Measurements from ENCODE around the gene LCE5A. TPM values are rescaled to one million over a fixed set of nuclear protein-coding genes. Genes with fewer than 3 reads are reported as not detected.

LCE5A gene
- total and polyA plus RNA-seq, 9 of the 15 experiments (the other 6 are each of a cell fraction or from before 2014, with no cell fraction given) = not detected

DNA sequence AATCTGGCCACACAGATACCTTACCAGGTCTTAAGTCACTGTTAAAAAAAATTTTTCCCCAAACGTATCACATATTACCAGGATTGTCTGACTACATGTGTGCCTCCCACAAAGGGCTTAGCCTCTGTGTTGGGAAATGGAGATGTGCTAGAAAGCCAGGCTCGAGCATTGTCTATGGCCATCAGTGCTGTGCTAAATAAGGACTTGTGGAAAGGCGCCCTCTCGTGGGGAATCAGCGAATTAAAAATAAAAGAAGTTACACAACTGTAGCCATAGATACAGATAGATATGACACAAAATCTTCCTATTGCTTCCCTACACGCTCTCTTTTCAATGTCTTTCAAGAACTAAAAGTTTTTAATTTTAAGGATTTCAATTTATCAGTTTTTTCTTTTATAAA lies 49.1 kb upstream of the LCE5A start:
- no peak overlapping the region for H3K4me2 ChIP-seq (ENCODE audit: insufficient read depth, low read length)
- ChIA-PET CTCF (ENCODE audit: low intra/inter-chr PET ratio) (interaction anchor here (0.7 to 1.3 kb wide), 2 partner anchors 8 to 271 kb away, joined by 3 to 4 read pairs; no protein-coding TSS in a partner anchor), POLR2A (no interaction called here)
- no peaks in the 10 kb centered on the region for H3K36me3 ChIP-seq (ENCODE audit: control insufficient read depth, insufficient read depth, low read length)
- FAIRE-seq = peak; percentile 64
- in situ Hi-C loops (cut with MboI) (no loop called here), intact Hi-C loops (cut with micrococcal nuclease) (loop anchor here (2.0 kb wide), 1 partner anchor 409 kb away; no protein-coding TSS in a partner anchor)
- no peak overlapping the region for H3K9ac ChIP-seq (ENCODE audit: insufficient read depth in 1 of 2, low read depth in 2 of 2, low read length in 2 of 2)
- H3K4me3 ChIP-seq = no peak overlapping the region
- ATAC-seq = peak; percentile 90
- no peaks in the 10 kb centered on the region for H4K20me1 ChIP-seq (replicated peaks; ENCODE audit: control insufficient read depth, insufficient read depth, low read length)
- H2AFZ ChIP-seq (ENCODE audit: low read depth, low read length) = no peak overlapping the region
- no peaks in the 10 kb centered on the region for H3K27me3 ChIP-seq (ENCODE audit: control insufficient read depth in 2 of 2, insufficient read depth in 2 of 2, low read length in 2 of 2)
- H3K9me3 ChIP-seq (replicated peaks; ENCODE audit: control insufficient read depth, insufficient read depth, low read depth, low read length) = no peaks in the 10 kb centered on the region
- 0% methylated on average over 6 of the region's 6 CpGs for WGBS (ENCODE audit: insufficient coverage, low coverage, missing lambda C conversion rate)
- H3K27ac ChIP-seq (ENCODE audit: extremely low read depth, low read depth, low read length) = no peak overlapping the region
- peaks cover 0 to 5% of the 10 kb centered on the region in 2 experiments; a peak in 1 of 5 replicates for H3K4me1 ChIP-seq (replicated peaks in 1 of 2; ENCODE audit: control insufficient read depth in 2 of 2, insufficient read depth in 2 of 2, low read length in 2 of 2)
- H3K79me2 ChIP-seq (ENCODE audit: control insufficient read depth, insufficient read depth, low read length) = no peaks in the 10 kb centered on the region
- H3K9me1 ChIP-seq (ENCODE audit: control insufficient read depth, insufficient read depth, low read length) = no peaks in the 10 kb centered on the region
- DNase-seq (ENCODE audit: extremely low read depth in 1 of 4, low spot score in 3 of 4) = peak; percentile 19 to 68 (median 24)
- BruUV-seq (replicated peaks) = no TSS peak
- TF ChIP-seq, protein P1, sequence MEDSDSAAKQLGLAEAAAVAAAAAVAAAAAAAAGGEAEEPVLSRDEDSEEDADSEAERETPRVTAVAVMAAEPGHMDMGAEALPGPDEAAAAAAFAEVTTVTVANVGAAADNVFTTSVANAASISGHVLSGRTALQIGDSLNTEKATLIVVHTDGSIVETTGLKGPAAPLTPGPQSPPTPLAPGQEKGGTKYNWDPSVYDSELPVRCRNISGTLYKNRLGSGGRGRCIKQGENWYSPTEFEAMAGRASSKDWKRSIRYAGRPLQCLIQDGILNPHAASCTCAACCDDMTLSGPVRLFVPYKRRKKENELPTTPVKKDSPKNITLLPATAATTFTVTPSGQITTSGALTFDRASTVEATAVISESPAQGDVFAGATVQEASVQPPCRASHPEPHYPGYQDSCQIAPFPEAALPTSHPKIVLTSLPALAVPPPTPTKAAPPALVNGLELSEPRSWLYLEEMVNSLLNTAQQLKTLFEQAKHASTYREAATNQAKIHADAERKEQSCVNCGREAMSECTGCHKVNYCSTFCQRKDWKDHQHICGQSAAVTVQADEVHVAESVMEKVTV (CRISPR knock-in tag; IDR thresholded peaks at IDR 0.05) = no peak
- TF ChIP-seq RFX5 (IDR thresholded peaks at IDR 0.05; ENCODE audit: low read depth, low read length) (0 out of 2 replicates have a peak, but pooled peaks have one; percentile 25), CEBPB (tag; IDR thresholded peaks at IDR 0.05) (peak; percentile 68; the same call in 1 of the 2 replicates), CTCF (IDR thresholded peaks at IDR 0.05 in 2 of 3, conservative IDR thresholded peaks at IDR 0.05 in 1 of 3; ENCODE audit: insufficient read depth in 2 of 3, low read depth in 1 of 3, low read length in 3 of 3) (peak; percentile 54 to 66 (median 65); a peak in 5 of 6 replicates), CEBPG (CRISPR knock-in tag; IDR thresholded peaks at IDR 0.05) (no peak), CEBPG (tag; conservative IDR thresholded peaks at IDR 0.05 in 1 of 2, IDR thresholded peaks at IDR 0.05 in 1 of 2) (peak in 1 of 2 experiments; percentile 57; a peak in 1 of 4 replicates), MEF2A (IDR thresholded peaks at IDR 0.05; ENCODE audit: control insufficient read depth, low read depth, low read length) (0 out of 2 replicates have a peak, but pooled peaks have one; percentile 4), SRF (CRISPR knock-in tag; IDR thresholded peaks at IDR 0.05) (peak in 1 of 2 experiments; percentile 92; a peak in 2 of 4 replicates), RFX1 (IDR thresholded peaks at IDR 0.05) (peak; percentile 57)
- TF ChIP-seq, protein P2, sequence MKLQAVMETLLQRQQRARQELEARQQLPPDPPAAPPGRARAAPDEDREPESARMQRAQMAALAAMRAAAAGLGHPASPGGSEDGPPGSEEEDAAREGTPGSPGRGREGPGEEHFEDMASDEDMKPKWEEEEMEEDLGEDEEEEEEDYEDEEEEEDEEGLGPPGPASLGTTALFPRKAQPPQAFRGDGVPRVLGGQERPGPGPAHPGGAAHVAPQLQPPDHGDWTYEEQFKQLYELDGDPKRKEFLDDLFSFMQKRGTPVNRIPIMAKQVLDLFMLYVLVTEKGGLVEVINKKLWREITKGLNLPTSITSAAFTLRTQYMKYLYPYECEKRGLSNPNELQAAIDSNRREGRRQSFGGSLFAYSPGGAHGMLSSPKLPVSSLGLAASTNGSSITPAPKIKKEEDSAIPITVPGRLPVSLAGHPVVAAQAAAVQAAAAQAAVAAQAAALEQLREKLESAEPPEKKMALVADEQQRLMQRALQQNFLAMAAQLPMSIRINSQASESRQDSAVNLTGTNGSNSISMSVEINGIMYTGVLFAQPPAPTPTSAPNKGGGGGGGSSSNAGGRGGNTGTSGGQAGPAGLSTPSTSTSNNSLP (IDR thresholded peaks at IDR 0.05; ENCODE audit: borderline replicate concordance, low read depth, low read length) = 0 out of 2 replicates have a peak, but pooled peaks have one; percentile 57
